ENCODE measurements around the gene NKX2-2.

GRCh38 chr20:21508230-21509078 is 5.4 kb downstream of the NKX2-2 start:
- TF ChIP-seq, protein P1, sequence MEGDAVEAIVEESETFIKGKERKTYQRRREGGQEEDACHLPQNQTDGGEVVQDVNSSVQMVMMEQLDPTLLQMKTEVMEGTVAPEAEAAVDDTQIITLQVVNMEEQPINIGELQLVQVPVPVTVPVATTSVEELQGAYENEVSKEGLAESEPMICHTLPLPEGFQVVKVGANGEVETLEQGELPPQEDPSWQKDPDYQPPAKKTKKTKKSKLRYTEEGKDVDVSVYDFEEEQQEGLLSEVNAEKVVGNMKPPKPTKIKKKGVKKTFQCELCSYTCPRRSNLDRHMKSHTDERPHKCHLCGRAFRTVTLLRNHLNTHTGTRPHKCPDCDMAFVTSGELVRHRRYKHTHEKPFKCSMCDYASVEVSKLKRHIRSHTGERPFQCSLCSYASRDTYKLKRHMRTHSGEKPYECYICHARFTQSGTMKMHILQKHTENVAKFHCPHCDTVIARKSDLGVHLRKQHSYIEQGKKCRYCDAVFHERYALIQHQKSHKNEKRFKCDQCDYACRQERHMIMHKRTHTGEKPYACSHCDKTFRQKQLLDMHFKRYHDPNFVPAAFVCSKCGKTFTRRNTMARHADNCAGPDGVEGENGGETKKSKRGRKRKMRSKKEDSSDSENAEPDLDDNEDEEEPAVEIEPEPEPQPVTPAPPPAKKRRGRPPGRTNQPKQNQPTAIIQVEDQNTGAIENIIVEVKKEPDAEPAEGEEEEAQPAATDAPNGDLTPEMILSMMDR (IDR thresholded peaks at IDR 0.05; ENCODE audit: borderline replicate concordance, extremely low read depth, low read length, poor library complexity, severe bottlenecking) = no peak
- TF ChIP-seq EZH2 (IDR thresholded peaks at IDR 0.05; ENCODE audit: borderline replicate concordance, low read depth, low read length, severe bottlenecking) = no peak

Measured in DND-41 (cell line).